GM21717 (cell line): ENCODE results near the gene XYLB.
"Not testable (repeated sequence)": the region's sequence is repeated elsewhere in the genome, so short reads cannot be mapped to it uniquely, and the experiment has no call there.

Experiments used
- ATAC-seq: cut with Tn5 transposase; IDR thresholded peaks from one replicate; pipeline ENCODE4 v1.9.1; 2021; ENCODE audit warnings: mild to moderate bottlenecking, moderate library complexity; ENCODE audit not compliant: unreplicated experiment

XYLB gene

DNA sequence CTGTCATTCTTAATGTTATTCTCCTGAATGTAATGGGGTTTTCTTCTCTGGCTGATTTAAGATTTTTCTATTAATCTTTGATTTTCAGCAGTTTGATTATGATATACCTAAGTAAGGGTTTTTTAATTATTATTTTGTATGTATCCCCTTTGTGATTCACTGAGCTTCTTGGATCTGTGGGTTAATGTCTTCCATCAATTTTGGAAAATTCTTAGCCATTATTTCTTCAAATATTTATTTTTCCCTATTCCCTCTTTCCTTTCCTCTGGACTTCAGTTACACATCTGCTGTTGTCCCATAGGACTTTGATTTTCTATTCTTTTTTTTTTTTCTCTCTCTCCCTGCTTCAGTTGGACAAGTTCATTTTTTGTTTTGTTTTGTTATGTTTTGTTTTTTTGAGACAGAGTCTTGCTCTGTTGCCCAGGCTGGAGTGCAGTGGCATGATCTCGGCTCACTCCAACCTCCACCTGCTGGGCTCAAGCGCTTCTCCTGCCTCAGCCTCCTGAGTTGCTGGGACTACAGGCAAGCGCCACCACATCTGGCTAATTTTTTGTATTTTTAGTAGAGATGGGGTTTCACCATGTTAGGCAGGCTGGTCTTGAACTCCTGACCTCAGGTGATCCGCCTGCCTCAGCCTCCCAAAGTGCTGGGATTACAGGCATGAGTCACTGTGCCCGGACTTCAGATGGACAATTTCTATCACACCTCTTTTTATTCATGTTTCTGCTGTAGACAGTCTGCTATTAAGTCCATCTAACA, 40.6 kb downstream of the XYLB start:
- ATAC-seq = no peak

DNA sequence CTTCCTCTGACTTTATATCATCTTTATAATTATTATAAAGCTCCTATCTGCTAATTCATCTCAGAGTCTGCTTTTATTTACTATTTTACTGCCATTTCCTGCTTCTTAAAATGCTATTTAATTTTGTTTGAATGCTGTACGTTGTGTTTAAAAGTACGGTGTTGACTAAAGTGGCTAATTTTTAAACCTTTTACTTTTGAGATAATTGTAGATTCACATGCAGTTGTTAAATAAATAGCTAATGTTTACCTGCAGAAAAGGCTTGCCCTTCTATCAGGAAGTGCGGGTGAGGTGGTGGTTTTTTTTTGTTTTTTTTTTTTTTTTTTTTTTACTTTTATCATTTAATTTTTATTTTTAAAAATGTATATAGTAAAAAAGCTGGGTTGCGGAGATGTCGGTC, 41.3 kb downstream of the XYLB start:
- ATAC-seq = no peak

DNA sequence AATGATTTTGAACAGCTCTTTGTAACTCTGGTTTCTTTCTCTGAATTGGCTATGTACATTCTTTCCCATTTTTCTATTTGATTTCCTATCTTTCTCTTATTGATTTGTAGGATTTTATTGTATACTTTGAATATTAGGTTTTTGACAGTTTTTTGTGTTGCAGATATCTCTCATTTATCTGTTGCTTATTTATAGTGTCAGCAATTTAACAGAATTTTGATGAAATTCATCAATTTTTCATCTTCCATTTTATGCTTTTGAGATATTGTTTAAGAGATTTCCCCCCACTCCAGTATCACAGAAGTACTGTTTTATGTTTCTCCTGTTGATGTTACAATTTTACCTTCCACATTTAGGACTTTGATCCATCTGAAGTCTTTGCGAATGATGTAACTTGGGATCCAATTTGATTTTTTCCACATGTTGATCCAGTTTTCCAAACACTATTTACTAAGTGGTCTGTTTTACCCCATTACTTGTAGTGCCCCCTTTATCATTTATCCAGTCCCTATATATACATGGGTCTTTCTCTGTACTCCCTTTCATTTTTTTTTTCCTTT, 46.1 kb downstream of the XYLB start:
- ATAC-seq = no peak

DNA sequence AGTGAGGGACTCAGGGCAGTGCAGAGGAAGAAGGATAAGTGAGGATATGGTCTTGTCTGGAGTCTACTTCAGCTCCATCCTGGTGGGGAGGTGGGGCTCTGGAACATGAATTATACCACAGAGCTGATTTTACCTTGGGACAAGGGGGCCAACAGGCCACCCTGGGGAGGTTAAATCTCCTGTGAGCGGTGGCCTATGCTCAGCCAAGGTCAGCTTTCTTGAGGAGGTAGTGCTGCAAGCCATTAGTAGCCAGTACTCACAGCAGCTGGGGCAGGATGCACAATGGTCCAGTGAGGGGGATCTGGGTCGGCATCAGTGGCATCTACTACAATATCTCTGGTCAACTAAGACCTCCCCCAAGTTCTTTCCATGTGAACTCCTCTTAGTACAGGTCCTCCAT, 49.7 kb downstream of the XYLB start:
- ATAC-seq = no peak

DNA sequence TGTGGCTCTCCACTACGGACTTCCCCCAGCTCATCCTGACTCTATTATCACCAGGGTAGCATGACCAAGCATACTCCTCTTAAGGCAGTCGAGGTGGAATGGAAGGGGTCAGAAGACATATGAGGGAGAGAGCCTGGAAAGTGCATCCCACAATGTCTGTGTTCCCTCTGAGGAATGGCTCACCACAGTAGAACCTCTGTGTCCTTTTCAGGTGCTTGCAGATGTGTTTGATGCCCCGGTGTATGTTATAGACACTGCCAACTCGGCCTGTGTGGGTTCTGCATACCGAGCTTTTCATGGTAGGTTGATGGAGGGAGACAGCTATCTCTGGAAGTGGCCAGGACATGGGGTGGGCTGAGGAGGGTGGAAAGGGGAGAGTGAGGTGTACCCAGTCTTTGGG, 50.3 kb downstream of the XYLB start:
- ATAC-seq = no peak

DNA sequence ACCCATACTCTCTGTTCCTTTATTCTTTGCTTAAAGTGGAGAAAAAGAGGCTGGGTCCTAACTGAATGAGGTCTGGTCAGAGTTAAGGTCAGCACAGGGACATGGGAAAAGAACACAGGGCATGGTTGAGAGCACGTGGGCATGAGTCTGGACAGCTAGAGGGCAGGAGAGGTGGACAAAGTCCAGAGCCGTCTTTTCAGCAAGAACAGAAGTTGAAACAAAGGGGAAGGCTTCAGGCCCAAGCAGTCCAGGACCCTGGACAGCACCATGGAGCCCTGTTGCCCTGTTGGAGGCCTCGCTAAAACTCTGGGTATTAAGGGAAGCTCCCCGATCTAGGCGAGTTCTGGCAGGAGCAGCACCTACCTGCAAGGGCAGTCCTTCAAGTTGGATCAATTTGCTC, 50.7 kb downstream of the XYLB start:
- ATAC-seq = no peak

DNA sequence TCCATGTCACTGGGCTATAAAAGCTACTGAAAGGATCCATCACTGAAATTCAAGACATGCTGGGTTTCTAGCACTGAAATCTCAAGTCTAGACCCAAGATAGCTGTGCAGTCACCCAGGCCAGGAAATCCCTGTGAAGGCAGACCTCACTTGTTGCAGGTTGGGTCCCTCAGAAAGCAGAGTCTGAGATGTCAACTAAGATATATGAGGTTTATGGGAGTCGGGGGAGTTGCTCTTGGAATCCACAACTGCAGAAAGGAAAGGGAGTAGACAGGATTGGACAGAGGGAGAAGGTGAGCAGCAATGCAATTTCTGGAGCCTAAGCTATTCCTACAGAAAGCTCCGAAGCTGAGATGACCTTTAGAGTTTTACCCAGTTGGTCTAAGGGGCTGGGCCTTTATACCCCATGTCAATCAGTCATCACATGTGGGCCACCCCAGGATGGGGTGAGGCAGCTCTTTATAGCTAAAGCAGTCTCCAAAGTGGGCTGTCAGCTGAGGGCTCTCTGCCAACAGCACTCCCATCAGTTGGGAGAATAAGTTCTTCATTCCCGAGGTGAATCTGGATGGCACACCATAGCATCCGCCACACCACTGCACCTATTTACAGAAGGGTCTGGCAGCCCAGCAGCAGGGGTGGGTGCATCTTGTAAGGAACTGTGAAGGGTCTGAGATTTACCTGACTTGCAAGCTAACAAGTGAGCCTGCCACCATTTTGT, 54.8 kb downstream of the XYLB start:
- ATAC-seq = no peak

DNA sequence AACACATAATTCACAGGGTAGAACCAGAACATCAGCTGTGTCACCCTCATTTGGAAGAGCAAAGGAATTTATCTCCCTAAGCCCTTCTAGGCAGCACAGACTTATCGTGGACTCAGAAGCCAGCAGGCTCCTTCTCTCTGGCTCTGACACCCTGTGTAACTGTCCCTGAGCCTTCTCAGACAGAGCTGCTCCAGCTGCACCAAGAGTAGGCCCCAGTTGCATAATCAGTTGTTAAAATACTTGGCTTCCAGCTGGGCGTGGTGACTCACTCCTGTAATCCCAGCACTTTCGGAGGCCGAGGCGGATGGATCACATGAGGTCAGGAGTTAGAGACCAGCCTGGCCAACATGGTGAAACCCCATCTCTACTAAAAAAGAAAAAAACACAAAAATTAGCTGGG, 57.7 kb downstream of the XYLB start:
- no peak for ATAC-seq

DNA sequence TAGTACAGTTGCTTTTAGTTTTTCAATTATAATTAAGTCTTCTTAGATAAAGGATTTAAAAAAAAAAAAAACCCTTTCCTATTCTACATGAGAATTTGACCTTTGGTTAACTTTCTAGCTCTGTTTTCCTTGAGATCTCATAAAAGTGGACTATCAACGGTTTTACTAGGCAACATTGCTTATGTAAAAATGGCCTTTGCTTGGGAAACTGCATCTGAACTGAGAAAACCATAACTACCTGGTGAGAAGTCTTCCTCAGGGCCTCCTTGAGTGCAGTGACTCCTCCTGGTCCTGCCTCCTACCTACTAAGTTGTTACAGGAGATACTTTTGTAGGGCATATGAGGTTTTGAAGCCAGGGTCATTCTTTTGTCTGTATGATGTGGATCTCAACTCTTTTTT, 65.0 kb downstream of the XYLB start:
- ATAC-seq = no peak

DNA sequence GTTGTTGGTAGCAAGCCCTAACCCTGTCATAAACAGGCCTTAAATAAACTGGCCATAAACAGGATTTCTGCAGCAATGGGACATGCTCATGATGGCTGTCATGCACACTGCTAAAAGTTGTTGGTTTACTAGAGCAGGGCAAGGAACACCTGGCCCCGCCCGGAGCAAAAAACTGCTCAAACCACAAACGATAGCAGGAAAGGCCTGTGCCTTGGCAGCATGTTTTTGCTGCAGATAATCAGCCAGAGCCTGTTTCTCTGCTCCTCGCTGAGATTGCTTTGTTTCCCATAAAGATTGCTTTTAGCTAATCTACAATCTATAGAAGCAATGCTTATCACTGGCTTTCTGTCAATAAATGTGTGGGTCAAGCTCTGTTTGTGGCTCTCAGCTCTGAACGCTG, 74.2 kb downstream of the XYLB start:
- ATAC-seq = not testable (repeated sequence)

DNA sequence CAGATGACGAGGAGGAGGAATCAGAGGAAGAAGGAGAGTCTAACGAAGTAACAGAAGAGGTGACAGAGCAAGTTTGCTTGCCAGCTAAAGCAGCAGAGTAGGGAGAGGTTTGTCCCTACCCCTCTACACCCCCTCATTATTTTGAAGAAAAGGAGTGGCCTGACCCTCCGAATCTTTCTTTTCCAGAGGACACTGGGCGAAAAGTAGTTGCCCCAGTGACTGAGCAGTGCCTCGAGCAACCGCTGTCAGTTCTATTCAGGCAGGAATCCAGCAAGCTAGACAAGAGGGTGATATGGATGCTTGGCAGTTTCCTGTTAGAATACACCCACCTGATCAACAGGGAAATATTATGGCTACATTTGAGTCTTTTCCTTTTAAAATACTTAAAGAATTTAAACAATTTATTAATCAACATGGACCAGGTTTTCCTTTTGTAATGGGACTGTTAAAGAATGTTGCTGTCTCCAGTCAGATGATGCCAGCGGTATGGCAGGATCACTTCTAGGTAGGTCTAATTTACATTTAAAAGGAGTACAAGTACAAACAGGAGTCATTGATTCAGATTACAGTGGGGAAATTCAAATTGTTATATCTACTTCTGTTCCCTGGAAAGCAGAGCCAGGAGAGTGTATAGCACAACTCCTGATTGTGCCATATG, 75.2 kb downstream of the XYLB start:
- ATAC-seq = no peak

DNA sequence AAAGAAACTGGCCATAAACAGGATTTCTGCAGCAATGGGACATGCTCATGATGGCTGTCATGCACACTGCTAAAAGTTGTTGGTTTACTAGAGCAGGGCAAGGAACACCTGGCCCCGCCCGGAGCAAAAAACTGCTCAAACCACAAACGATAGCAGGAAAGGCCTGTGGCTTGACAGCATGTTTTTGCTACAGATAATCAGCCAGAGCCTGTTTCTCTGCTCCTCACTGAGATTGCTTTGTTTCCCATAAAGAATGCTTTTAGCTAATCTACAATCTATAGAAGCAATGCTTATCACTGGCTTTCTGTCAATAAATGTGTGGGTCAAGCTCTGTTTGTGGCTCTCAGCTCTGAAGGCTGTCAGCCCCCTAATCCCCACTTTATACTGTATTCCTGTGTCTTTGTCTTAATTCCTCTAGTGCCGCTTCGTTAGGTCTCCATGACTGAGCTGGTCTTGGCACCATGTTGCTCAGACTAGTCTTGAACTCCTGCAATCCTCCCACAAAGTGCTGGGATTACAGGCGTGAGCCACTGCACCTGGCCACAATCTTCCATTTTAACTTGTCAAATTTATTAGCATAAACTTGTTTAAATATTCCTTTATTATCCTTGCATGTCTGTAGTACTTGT, 80.3 kb downstream of the XYLB start:
- ATAC-seq = not testable (repeated sequence)

DNA sequence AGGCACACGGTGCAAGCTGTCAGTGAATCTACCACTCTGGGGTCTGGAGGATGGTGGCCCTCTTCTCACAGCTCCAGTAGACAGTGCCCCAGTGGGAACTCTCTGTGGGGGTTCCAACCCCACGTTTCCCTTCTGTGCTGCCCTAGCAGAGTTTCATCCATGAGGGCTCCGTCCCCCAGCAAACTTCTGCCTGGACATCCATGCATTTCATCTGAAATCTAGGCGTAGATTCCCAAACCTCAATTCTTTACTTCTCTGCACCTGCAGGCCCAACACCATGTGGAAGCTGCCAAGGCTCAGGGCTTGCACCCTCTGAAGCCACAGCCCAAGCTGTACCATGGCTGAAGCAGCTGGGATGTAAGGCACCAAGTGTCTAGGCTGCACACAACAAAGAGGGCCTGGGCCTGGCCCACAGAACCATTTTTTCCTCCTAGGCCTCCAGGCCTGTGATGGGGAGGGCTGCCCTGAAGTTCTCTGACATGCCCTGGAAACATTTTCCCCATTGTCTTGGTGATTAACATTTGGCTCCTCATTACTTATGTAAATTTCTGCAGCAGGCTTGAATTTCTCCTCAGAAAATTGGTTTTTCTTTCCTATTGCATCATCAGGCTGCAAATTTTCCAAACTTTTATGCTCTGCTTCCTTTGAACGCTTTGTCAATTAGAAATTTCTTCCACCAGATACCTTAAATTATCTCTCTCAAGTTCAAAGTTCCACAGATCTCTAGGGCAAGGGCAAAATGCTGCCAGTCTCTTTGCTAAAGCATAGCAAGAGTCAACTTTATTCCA, 86.5 kb downstream of the XYLB start:
- not testable (repeated sequence) for ATAC-seq

DNA sequence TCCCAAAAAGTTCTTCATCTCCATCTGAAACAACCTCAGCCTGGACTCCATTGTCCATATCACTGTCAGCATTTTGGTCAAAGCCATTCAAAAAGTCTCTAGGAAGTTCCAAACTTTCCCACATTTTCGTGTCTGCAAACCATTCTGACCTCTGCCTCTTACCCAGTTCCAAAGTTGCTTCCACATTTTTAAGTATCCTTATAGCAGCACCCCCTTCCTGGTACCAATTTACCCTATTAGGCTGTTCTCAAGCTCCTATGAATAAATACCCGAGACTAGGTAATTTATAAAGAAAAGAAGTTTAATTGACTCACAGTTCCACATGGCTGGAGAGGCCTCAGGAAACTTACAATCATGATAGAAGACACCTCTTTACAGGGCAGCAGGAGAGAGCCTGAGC, 87.1 kb downstream of the XYLB start:
- ATAC-seq = not testable (repeated sequence)

DNA sequence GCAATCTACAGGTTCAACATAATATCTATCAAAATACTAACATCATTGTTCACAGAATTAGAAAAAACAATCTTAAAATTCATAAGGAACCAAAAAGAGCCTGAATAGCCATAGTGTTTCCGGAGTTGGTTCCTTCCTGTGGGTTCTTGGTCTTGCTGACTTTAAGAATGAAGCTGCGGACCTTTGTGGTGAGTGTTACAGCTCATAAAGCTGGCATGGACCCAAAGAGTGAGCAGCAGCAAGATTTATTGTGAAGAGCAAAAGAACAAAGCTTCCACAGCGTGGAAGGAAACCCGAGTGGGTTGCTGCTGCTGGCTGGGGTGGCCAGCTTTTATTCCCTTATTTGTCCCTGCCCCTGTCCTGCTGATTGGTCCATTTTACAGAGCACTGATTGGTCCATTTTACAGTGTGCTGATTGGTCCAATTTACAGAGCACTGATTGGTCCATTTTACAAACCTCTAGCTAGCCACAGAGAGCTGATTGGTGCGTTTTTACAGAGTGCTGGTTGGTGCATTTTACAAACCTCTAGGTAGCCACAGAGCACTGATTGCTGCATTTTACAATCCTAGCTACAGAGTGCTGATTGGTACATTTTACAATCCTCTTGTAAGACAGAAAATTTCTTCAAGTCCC, 92.0 kb downstream of the XYLB start:
- ATAC-seq = not testable (repeated sequence)

DNA sequence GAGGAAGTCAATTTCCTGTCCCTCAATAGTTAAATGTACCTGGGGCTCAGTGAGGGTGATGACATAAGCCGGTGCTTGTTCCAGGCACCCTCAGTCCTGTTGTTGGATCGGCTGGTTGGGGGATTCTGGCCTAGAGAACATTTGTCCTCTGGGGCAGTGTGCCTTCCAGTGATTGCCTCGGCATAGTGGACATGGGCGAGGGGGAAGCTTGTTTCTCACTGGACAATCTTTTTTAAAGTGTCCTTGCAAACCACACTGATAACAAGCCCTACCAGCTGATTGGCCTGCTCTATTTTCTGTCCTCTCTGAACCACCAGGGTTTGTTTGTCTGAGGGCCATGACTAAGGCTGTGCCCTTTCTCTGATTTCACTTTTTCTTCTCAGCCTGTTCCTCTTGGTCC, 96.6 kb downstream of the XYLB start:
- ATAC-seq = not testable (repeated sequence)

DNA sequence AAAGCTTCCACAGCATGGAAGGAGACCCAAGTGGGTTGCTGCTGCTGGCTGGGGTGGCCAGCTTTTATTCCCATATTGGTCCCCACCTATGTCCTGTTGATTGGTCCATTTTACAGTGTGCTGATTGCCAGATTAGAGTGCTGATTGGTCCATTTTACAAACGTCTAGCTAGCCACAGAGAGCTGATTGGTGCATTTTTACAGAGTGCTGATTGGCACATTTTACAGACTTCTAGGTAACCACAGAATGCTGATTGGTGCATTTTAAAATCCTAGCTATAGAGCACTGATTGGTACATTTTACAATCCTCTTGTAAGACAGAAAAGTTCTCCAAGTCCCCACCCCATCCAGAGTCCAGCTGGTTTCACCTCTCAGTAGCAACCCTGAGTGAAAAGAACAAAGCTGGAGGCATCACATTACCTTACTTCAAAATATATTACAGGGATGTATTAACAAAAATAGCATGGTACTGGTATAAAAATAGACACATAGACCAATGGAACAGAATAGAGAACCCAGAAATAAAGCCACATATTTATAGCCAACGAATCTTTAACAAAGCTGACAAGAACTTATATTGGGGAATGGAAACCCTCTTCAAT, 99.6 kb downstream of the XYLB start:
- no peak for ATAC-seq

DNA sequence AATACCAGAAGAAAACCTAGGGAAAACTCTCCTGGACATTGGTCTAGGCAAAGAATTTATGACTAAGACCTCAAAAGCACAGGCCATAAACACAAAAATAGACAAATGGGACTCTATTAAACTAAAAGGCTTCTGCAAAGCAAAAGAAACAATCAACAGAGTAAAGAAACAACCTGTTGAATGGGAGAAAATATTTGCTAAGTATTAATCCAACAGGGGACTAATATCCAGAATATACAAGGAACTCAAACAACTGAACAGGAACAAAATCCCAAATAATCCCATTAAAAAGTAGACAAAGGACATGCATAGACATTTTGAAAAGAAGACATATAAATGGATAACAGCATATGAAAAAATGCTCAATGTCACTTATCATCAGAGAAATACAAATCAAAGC, 100.2 kb downstream of the XYLB start:
- no peak for ATAC-seq

DNA sequence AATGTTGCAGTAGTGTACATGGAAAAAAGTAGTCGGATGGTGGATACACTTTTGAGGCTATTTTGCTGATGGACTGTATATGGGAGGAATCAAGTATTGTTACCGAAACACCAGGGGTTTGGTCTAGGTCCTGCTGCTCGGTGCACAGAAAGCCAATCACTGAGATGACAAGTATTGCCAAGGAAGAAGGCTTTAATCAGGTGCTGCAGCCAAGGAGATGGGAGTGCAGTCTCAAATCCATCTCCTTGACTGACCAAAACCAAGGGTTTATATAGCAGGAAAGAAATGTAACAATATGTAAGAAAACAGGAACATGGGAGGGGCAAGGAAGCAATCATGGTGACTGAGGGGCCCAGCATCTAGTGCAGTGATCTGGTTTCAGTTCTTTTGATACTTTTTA, 104.3 kb downstream of the XYLB start:
- ATAC-seq = no peak
